Measurements from ENCODE around the gene PLEKHA6. TPM values are rescaled to one million over a fixed set of nuclear protein-coding genes. Genes with fewer than 3 reads are reported as not detected.

PLEKHA6 gene
- total RNA-seq, result 10 to 100 TPM; 24.5 to 49.3 TPM

GRCh38 chr1:204359474-204360255, at the start of gene PLEKHA6:
TSS of gene PLEKHA6 (minus strand) at chr1:204359929. CDS start at chr1:204273727, 86,202 bp downstream.
- Histone ChIP-seq H3K4me3 (peak within 1 kb of the TSS in 1 of 2 donors; percentile 7), H3K4me1 (replicated peaks) (peaks cover 7% of the 10 kb centered on the region), H3K36me3 (no peaks in the 10 kb centered on the region), H3K9me3 (no peaks in the 10 kb centered on the region), H3K27me3 (replicated peaks; ENCODE audit: insufficient read depth) (no peaks in the 10 kb centered on the region), H3K27ac (no peak within 1 kb of the TSS)
- intact Hi-C loops (cut with DNase I), result loop anchor here (5.0 kb wide), 2 partner anchors 147 to 492 kb away; partner anchors contain the start of gene GOLT1A
- WGBS, result 12% methylated on average over 20 of the region's 20 CpGs
- no peak for DNase-seq (ENCODE audit: low spot score)
- TF ChIP-seq POLR2AphosphoS5 (IDR thresholded peaks at IDR 0.05) (no peak), CTCF (IDR thresholded peaks at IDR 0.05) (peak in 1 of 4 experiments; percentile 15)

- Histone ChIP-seq H3K9me3 (no peaks in the 10 kb centered on the region), H3K36me3 (no peaks in the 10 kb centered on the region), H3K4me3 (peak overlapping the region; percentile 79 to 87), H3K4me1 (replicated peaks) (no peaks in the 10 kb centered on the region), H3K27ac (peak overlapping the region; percentile 96 to 99), H3K27me3 (replicated peaks; ENCODE audit: insufficient read depth) (no peaks in the 10 kb centered on the region)
- DNase-seq (ENCODE audit: low spot score), result no peak
- 0% methylated on average over 3 of the region's 3 CpGs for WGBS
- TF ChIP-seq POLR2A (IDR thresholded peaks at IDR 0.05) (no peak), POLR2AphosphoS5 (IDR thresholded peaks at IDR 0.05) (no peak), CTCF (IDR thresholded peaks at IDR 0.05) (no peak)
- intact Hi-C loops (cut with DNase I), result no loop called here
These were observed 49.4 kb upstream of the PLEKHA6 start for GRCh38 chr1:204409123-204409522.

GRCh38 chr1:204408602-204409001, 48.9 kb upstream of the PLEKHA6 start:
- Histone ChIP-seq H3K9me3 (no peaks in the 10 kb centered on the region), H3K27me3 (replicated peaks; ENCODE audit: insufficient read depth) (no peaks in the 10 kb centered on the region), H3K4me1 (replicated peaks) (no peaks in the 10 kb centered on the region), H3K4me3 (peak overlapping the region; percentile 79 to 87), H3K27ac (peak overlapping the region; percentile 96 to 99), H3K36me3 (no peaks in the 10 kb centered on the region)
- TF ChIP-seq CTCF (IDR thresholded peaks at IDR 0.05), result no peak
- TF ChIP-seq POLR2AphosphoS5 (IDR thresholded peaks at IDR 0.05), result no peak
- TF ChIP-seq POLR2A (IDR thresholded peaks at IDR 0.05), result no peak
- intact Hi-C loops (cut with DNase I), result no loop called here
- DNase-seq (ENCODE audit: low spot score), result no peak
- 4% methylated on average over 1 of the region's 1 CpG for WGBS

- 2% methylated on average over 2 of the region's 2 CpGs for WGBS
These were observed 48.4 kb upstream of the PLEKHA6 start for GRCh38 chr1:204408074-204408507.

More at GRCh38 chr1:204408074-204408507, 48.4 kb upstream of the PLEKHA6 start:
- Histone ChIP-seq H3K36me3 (no peaks in the 10 kb centered on the region), H3K27ac (peak overlapping the region; percentile 96 to 99), H3K4me1 (replicated peaks) (no peaks in the 10 kb centered on the region), H3K9me3 (no peaks in the 10 kb centered on the region), H3K27me3 (replicated peaks; ENCODE audit: insufficient read depth) (no peaks in the 10 kb centered on the region), H3K4me3 (peak overlapping the region; percentile 79 to 87)
- TF ChIP-seq POLR2AphosphoS5 (IDR thresholded peaks at IDR 0.05) (peak; percentile 30), CTCF (IDR thresholded peaks at IDR 0.05) (no peak), POLR2A (IDR thresholded peaks at IDR 0.05) (no peak)
- intact Hi-C loops (cut with DNase I), result no loop called here
- peak; percentile 86 for DNase-seq (ENCODE audit: low spot score)

Measured in prostate gland (tissue), 2 donors.